Measurements from ENCODE around the gene MORC3. TPM values are rescaled to one million over a fixed set of nuclear protein-coding genes. Genes with fewer than 3 reads are reported as not detected.

Gene MORC3
- total and polyA plus RNA-seq, 4 donors = 3.9 to 44.1 (median 14.1) TPM

DNA sequence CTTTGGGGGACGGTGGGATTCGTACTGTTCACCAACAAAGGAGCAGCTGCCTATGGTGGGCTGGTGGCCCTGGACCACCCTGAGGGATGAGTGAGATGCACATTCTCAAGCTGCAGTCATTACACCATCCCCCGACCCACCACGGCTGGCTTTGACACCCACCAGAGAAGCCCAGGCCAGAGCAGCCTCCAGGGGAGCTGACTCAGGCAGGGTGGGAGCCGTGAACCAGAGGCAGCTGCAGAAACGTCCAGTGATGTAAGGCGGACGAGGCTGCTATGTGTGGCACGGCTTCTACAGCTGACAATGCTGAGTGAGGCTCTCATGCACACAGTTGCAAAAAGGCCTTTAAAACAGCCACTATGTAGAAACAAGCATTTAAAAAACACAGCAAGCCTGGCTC is 105.3 kb downstream of the MORC3 start:
- H3K4me3 ChIP-seq (ENCODE audit: low read depth in 1 of 3, low read length in 3 of 3) = no peak overlapping the region
- H3K4me1 ChIP-seq (ENCODE audit: control insufficient read depth in 4 of 4, insufficient read depth in 4 of 4, low read length in 3 of 4) = peaks cover 0 to 11% (median 3%) of the 10 kb centered on the region in 4 donors
- WGBS = 94% methylated on average over 9 of the region's 9 CpGs
- no peak overlapping the region for H3K9ac ChIP-seq (ENCODE audit: low read depth in 1 of 2, low read length in 2 of 2)
- H3K36me3 ChIP-seq (ENCODE audit: control insufficient read depth in 4 of 4, insufficient read depth in 3 of 4, low read depth in 1 of 4, low read length in 3 of 4) = no peaks in the 10 kb centered on the region
- no peak for DNase-seq (ENCODE audit: low spot score)
- H3K27me3 ChIP-seq (ENCODE audit: control insufficient read depth in 4 of 4, insufficient read depth in 4 of 4, low read length in 3 of 4) = no peaks in the 10 kb centered on the region
- no peak overlapping the region for H3K27ac ChIP-seq (ENCODE audit: low read depth in 1 of 2, low read length in 2 of 2)
- no peaks in the 10 kb centered on the region for H3K9me3 ChIP-seq (ENCODE audit: control insufficient read depth in 4 of 4, low read length in 3 of 4)
- no peak for TF ChIP-seq RAD21 (IDR thresholded peaks at IDR 0.05)
- TF ChIP-seq HNF4G (IDR thresholded peaks at IDR 0.05) = no peak
- TF ChIP-seq FOXA1 (IDR thresholded peaks at IDR 0.05) = no peak
- TF ChIP-seq, protein P1, sequence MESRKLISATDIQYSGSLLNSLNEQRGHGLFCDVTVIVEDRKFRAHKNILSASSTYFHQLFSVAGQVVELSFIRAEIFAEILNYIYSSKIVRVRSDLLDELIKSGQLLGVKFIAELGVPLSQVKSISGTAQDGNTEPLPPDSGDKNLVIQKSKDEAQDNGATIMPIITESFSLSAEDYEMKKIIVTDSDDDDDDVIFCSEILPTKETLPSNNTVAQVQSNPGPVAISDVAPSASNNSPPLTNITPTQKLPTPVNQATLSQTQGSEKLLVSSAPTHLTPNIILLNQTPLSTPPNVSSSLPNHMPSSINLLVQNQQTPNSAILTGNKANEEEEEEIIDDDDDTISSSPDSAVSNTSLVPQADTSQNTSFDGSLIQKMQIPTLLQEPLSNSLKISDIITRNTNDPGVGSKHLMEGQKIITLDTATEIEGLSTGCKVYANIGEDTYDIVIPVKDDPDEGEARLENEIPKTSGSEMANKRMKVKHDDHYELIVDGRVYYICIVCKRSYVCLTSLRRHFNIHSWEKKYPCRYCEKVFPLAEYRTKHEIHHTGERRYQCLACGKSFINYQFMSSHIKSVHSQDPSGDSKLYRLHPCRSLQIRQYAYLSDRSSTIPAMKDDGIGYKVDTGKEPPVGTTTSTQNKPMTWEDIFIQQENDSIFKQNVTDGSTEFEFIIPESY (IDR thresholded peaks at IDR 0.05) = no peak
- TF ChIP-seq, protein P2, sequence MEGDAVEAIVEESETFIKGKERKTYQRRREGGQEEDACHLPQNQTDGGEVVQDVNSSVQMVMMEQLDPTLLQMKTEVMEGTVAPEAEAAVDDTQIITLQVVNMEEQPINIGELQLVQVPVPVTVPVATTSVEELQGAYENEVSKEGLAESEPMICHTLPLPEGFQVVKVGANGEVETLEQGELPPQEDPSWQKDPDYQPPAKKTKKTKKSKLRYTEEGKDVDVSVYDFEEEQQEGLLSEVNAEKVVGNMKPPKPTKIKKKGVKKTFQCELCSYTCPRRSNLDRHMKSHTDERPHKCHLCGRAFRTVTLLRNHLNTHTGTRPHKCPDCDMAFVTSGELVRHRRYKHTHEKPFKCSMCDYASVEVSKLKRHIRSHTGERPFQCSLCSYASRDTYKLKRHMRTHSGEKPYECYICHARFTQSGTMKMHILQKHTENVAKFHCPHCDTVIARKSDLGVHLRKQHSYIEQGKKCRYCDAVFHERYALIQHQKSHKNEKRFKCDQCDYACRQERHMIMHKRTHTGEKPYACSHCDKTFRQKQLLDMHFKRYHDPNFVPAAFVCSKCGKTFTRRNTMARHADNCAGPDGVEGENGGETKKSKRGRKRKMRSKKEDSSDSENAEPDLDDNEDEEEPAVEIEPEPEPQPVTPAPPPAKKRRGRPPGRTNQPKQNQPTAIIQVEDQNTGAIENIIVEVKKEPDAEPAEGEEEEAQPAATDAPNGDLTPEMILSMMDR (IDR thresholded peaks at IDR 0.05; ENCODE audit: low read depth, low read length, missing input control) = no peak
- no peak for TF ChIP-seq GABPA (IDR thresholded peaks at IDR 0.05 in 1 of 2, conservative IDR thresholded peaks at IDR 0.05 in 1 of 2)
- no peak for TF ChIP-seq JUND (IDR thresholded peaks at IDR 0.05)
- no peak for TF ChIP-seq TAF1 (conservative IDR thresholded peaks at IDR 0.05)
- TF ChIP-seq, protein P3, sequence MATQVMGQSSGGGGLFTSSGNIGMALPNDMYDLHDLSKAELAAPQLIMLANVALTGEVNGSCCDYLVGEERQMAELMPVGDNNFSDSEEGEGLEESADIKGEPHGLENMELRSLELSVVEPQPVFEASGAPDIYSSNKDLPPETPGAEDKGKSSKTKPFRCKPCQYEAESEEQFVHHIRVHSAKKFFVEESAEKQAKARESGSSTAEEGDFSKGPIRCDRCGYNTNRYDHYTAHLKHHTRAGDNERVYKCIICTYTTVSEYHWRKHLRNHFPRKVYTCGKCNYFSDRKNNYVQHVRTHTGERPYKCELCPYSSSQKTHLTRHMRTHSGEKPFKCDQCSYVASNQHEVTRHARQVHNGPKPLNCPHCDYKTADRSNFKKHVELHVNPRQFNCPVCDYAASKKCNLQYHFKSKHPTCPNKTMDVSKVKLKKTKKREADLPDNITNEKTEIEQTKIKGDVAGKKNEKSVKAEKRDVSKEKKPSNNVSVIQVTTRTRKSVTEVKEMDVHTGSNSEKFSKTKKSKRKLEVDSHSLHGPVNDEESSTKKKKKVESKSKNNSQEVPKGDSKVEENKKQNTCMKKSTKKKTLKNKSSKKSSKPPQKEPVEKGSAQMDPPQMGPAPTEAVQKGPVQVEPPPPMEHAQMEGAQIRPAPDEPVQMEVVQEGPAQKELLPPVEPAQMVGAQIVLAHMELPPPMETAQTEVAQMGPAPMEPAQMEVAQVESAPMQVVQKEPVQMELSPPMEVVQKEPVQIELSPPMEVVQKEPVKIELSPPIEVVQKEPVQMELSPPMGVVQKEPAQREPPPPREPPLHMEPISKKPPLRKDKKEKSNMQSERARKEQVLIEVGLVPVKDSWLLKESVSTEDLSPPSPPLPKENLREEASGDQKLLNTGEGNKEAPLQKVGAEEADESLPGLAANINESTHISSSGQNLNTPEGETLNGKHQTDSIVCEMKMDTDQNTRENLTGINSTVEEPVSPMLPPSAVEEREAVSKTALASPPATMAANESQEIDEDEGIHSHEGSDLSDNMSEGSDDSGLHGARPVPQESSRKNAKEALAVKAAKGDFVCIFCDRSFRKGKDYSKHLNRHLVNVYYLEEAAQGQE (IDR thresholded peaks at IDR 0.05) = no peak
- TF ChIP-seq, protein P4, sequence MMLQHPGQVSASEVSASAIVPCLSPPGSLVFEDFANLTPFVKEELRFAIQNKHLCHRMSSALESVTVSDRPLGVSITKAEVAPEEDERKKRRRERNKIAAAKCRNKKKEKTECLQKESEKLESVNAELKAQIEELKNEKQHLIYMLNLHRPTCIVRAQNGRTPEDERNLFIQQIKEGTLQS (IDR thresholded peaks at IDR 0.05) = no peak
- TF ChIP-seq YY1 (IDR thresholded peaks at IDR 0.05) = no peak
- TF ChIP-seq RXRA (IDR thresholded peaks at IDR 0.05) = no peak
- TF ChIP-seq NR2F2 (IDR thresholded peaks at IDR 0.05) = no peak
- TF ChIP-seq FOXA2 (IDR thresholded peaks at IDR 0.05) = no peak
- TF ChIP-seq SP1 (IDR thresholded peaks at IDR 0.05) = no peak

Small RNAs within 50 kb of the gene (small RNA-seq; reads per million reads assigned to genes)
- gene ATP5MFP1 = not detected

Other genes starting within 250 kb of the MORC3 start
- gene CBR3, start 185.1 kb upstream of the MORC3 start, total RNA-seq = under 1 TPM; 0.33 to 0.61 TPM
- gene CBR3, start 185.1 kb upstream of the MORC3 start, polyA plus RNA-seq = under 1 TPM; 0.31 to 0.70 TPM
- gene DOP1B, start 163.4 kb upstream of the MORC3 start, total RNA-seq = 1 to 10 TPM; 6.7 to 7.1 TPM
- 1 to 10 TPM; 5.8 to 5.9 TPM for gene DOP1B, start 163.4 kb upstream of the MORC3 start, polyA plus RNA-seq
- 1 to 10 TPM in 1 of 2 donors, under 1 TPM in 1; 0.33 to 2.7 TPM for gene CHAF1B, start 65.2 kb downstream of the MORC3 start, total RNA-seq
- under 1 TPM; 0.46 to 0.53 TPM for gene CHAF1B, start 65.2 kb downstream of the MORC3 start, polyA plus RNA-seq
- 10 to 100 TPM; 13.6 to 19.4 TPM for gene CLDN14, start 159.9 kb downstream of the MORC3 start, total RNA-seq
- gene CLDN14, start 159.9 kb downstream of the MORC3 start, polyA plus RNA-seq = 10 to 100 TPM in 1 of 2 donors, 1 to 10 TPM in 1; 6.3 to 13.2 TPM